HepG2 (cell line): ENCODE data around the gene CTDSP1. TPM values are rescaled to one million over a fixed set of nuclear protein-coding genes. Genes with fewer than 3 reads are reported as not detected.
A peak's percentile ranks its signal among the peaks of the same experiment; 100 is the strongest.

ENCODE experiments used
- CENPX ChIP-seq: sonication (generic); formaldehyde crosslinking; IDR thresholded peaks from 2 replicates; pipeline ENCODE4 v1.9.0; 2021; ENCODE audit warnings: mild to moderate bottlenecking, missing genetic modification reagents, moderate library complexity
- ELF3 ChIP-seq: IDR thresholded peaks from 2 replicates; pipeline ENCODE4 v1.6.1; 2016; ENCODE audit warnings: missing genetic modification reagents, missing compliant biosample characterization
- ELF4 ChIP-seq: sonication (generic); formaldehyde crosslinking; IDR thresholded peaks from 2 replicates; pipeline ENCODE4 v1.5.0; 2020; ENCODE audit warnings: missing genetic modification reagents, mild to moderate bottlenecking, moderate library complexity, borderline replicate concordance
- FOXK2 ChIP-seq: fragments of 450-650 bp; IDR thresholded peaks from 2 replicates; pipeline ENCODE4 v1.6.1; 2016
- GABPA ChIP-seq, 2 experiments: IDR thresholded peaks; 2 replicates each; pipeline ENCODE4 v1.6.1; 2011 to 2016; ENCODE audit warnings: low read depth in 2 of 2, low read length in 1 of 2, missing biosample characterization in 1 of 2, missing genetic modification characterization in 1 of 2
- GATAD2A ChIP-seq: IDR thresholded peaks from 2 replicates; pipeline ENCODE4 v1.6.1; 2016
- GTF3A ChIP-seq: sonication (generic); formaldehyde crosslinking; conservative IDR thresholded peaks from 2 replicates; pipeline ENCODE4 v1.4.0; 2020; ENCODE audit warnings: mild to moderate bottlenecking, missing genetic modification reagents
- HNF4A ChIP-seq: sonication (generic); formaldehyde crosslinking; IDR thresholded peaks from 2 replicates; pipeline ENCODE4 v1.4.0; 2020; ENCODE audit warnings: missing genetic modification reagents
- KLF9 ChIP-seq: IDR thresholded peaks from 2 replicates; pipeline ENCODE4 v1.6.1; 2016; ENCODE audit warnings: low read depth
- MLLT10 ChIP-seq: sonication (generic); formaldehyde crosslinking; IDR thresholded peaks from 2 replicates; pipeline ENCODE4 v1.4.0; 2020; ENCODE audit warnings: missing genetic modification reagents
- PLRG1 ChIP-seq: fragments of 450-650 bp; conservative IDR thresholded peaks from 2 replicates; pipeline ENCODE4 v1.6.1; 2016
- SOX5 ChIP-seq: IDR thresholded peaks from 2 replicates; pipeline ENCODE4 v1.6.1; 2016; ENCODE audit warnings: borderline replicate concordance
- SP1 ChIP-seq, 2 experiments: fragments of 450-650 bp in 1 of 2; sonication (generic) in 1 of 2; formaldehyde crosslinking in 1 of 2; IDR thresholded peaks; 2 replicates each; pipeline versions ENCODE4 v1.4.0 to v1.6.1; 2016 to 2020; ENCODE audit warnings: missing genetic modification reagents in 1 of 2
- TMF1 ChIP-seq: sonication (generic); formaldehyde crosslinking; IDR thresholded peaks from 2 replicates; pipeline ENCODE4 v1.8.1; 2022; ENCODE audit warnings: low read depth, missing genetic modification reagents
- ZBTB20 ChIP-seq: sonication (generic); formaldehyde crosslinking; IDR thresholded peaks from 2 replicates; pipeline ENCODE4 v1.8.1; 2023; ENCODE audit warnings: missing genetic modification reagents, low read depth, mild to moderate bottlenecking, borderline replicate concordance
- ZBTB21 ChIP-seq: sonication (generic); formaldehyde crosslinking; IDR thresholded peaks from 2 replicates; pipeline ENCODE4 v1.4.0; 2020; ENCODE audit warnings: missing genetic modification reagents
- ZBTB46 ChIP-seq: sonication (generic); formaldehyde crosslinking; IDR thresholded peaks from 2 replicates; pipeline ENCODE4 v1.4.0; 2020; ENCODE audit warnings: mild to moderate bottlenecking, missing genetic modification reagents, borderline replicate concordance
- ZKSCAN5 ChIP-seq: sonication (generic); formaldehyde crosslinking; IDR thresholded peaks from 2 replicates; pipeline ENCODE4 v1.5.1; 2020; ENCODE audit warnings: mild to moderate bottlenecking, missing genetic modification reagents
- ZNF276 ChIP-seq: sonication (generic); formaldehyde crosslinking; IDR thresholded peaks from 2 replicates; pipeline ENCODE4 v1.4.0; 2020; ENCODE audit warnings: mild to moderate bottlenecking, low read depth, missing genetic modification reagents
- ZNF556 ChIP-seq: sonication (generic); formaldehyde crosslinking; IDR thresholded peaks from 2 replicates; pipeline ENCODE4 v1.4.0; 2020; ENCODE audit warnings: mild to moderate bottlenecking, missing genetic modification reagents, borderline replicate concordance
- ZNF577 ChIP-seq: sonication (generic); formaldehyde crosslinking; IDR thresholded peaks from 2 replicates; pipeline ENCODE4 v1.4.0; 2020; ENCODE audit warnings: mild to moderate bottlenecking, low read depth, missing genetic modification reagents, borderline replicate concordance
- ZNF660 ChIP-seq: sonication (generic); formaldehyde crosslinking; IDR thresholded peaks from 2 replicates; pipeline ENCODE4 v1.5.1; 2020; ENCODE audit warnings: mild to moderate bottlenecking, low read depth, missing genetic modification reagents, borderline replicate concordance
- ZNF792 ChIP-seq: IDR thresholded peaks from 2 replicates; pipeline ENCODE4 v1.6.1; 2016
- ZNF891 ChIP-seq: sonication (generic); formaldehyde crosslinking; IDR thresholded peaks from 2 replicates; pipeline ENCODE4 v1.5.0; 2020; ENCODE audit warnings: mild to moderate bottlenecking, missing genetic modification reagents
- ZSCAN21 ChIP-seq: sonication (generic); formaldehyde crosslinking; IDR thresholded peaks from 2 replicates; pipeline ENCODE4 v1.8.0; 2022; ENCODE audit warnings: mild to moderate bottlenecking, missing genetic modification reagents, moderate library complexity, borderline replicate concordance
- polyA plus RNA-seq, 8 experiments: library from polyadenylated mRNA; depleted of rRNA in 3 of 8; stranded (reverse) in 7 of 8; unstranded in 1 of 8; fragments of >200 nt; fragmentation: Illumina TruSeq in 4 of 8; extraction: Trizol in 4 of 8; gene quantifications; 2 replicates each; pipeline versions ENCODE4 v1.2.1 to v1.2.3, GENCODE V29; 2011 to 2016; ENCODE audit warnings: low read depth in 4 of 8, missing spikeins in 1 of 8, mixed read lengths in 1 of 8; ENCODE audit not compliant: insufficient read depth in 1 of 8
- total RNA-seq, 5 experiments: library from RNA; depleted of rRNA; stranded (reverse); fragments of >200 nt; fragmentation: Illumina TruSeq; extraction: Trizol; gene quantifications; 2 replicates each; pipeline ENCODE4 v1.2.3, GENCODE V29; 2016; ENCODE audit warnings: low read depth in 1 of 5
- TF ChIP-seq, protein P1 (sequence below): sonication (generic); formaldehyde crosslinking; IDR thresholded peaks from 2 replicates; pipeline ENCODE4 v1.8.1; 2023; ENCODE audit warnings: mild to moderate bottlenecking, inconsistent platforms, moderate library complexity, missing genetic modification reagents, borderline replicate concordance

Gene CTDSP1
- total and polyA plus RNA-seq, 2 of the 13 experiments (the other 11 are each of a cell fraction or from before 2014, with no cell fraction given) = 91.0 to 268 TPM

- TF ChIP-seq, protein P1, sequence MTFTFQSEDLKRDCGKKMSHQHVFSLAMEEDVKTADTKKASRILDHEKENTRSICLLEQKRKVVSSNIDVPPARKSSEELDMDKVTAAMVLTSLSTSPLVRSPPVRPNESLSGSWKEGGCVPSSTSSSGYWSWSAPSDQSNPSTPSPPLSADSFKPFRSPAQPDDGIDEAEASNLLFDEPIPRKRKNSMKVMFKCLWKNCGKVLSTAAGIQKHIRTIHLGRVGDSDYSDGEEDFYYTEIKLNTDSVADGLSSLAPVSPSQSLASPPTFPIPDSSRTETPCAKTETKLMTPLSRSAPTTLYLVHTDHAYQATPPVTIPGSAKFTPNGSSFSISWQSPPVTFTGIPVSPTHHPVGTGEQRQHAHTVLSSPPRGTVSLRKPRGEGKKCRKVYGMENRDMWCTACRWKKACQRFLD (CRISPR knock-in tag) = peak; percentile 85; the same call in 1 of the 2 replicates
- TF ChIP-seq HNF4A (peak; percentile 100), ZNF891 (peak; percentile 71), FOXK2 (peak; percentile 96), ZNF276 (CRISPR knock-in tag) (peak; percentile 88; the same call in 1 of the 2 replicates), MLLT10 (no peak), ZKSCAN5 (no peak), ZNF577 (no peak), KLF9 (CRISPR knock-in tag) (no peak), SOX5 (CRISPR knock-in tag) (peak; percentile 94), ZNF792 (CRISPR knock-in tag) (peak; percentile 99), ZNF660 (CRISPR knock-in tag) (no peak), GABPA (IDR thresholded peaks at IDR 0.05; ENCODE audit: low read depth, low read length) (no peak), GABPA (CRISPR knock-in tag; IDR thresholded peaks at IDR 0.05; ENCODE audit: low read depth) (peak; percentile 83), TMF1 (CRISPR knock-in tag) (0 out of 2 replicates have a peak, but pooled peaks have one; percentile 84), SP1 (IDR thresholded peaks at IDR 0.05) (no peak), SP1 (CRISPR knock-in tag; IDR thresholded peaks at IDR 0.05) (no peak), PLRG1 (no peak), ELF4 (CRISPR knock-in tag) (0 out of 2 replicates have a peak, but pooled peaks have one; percentile 63), GTF3A (CRISPR knock-in tag) (peak; percentile 73; the same call in 1 of the 2 replicates), ZBTB46 (CRISPR knock-in tag) (peak; percentile 84; the same call in 1 of the 2 replicates), CENPX (no peak), ZBTB21 (no peak), ELF3 (peak; percentile 98), ZSCAN21 (CRISPR knock-in tag) (peak; percentile 87), ZNF556 (CRISPR knock-in tag) (peak; percentile 96), ZBTB20 (CRISPR knock-in tag) (peak; percentile 76; the same call in 1 of the 2 replicates), GATAD2A (peak; percentile 99)
These were observed 45.2 kb downstream of the CTDSP1 start (continued) for GRCh38 chr2:218444692-218445357.
